Liver (tissue), 9 donors: ENCODE results near the gene SPATA22. TPM values are rescaled to one million over a fixed set of nuclear protein-coding genes. Genes with fewer than 3 reads are reported as not detected.

ENCODE experiments used
- DNase-seq: peaks from one replicate; pipeline ENCODE4 v3.0.0-alpha.2; 2017; ENCODE audit warnings: low spot score
- H3K27ac ChIP-seq, 2 donors: one replicate each; pipeline ENCODE4 v1.7.0; 2013; ENCODE audit warnings: inconsistent platforms in 2 of 2, low read length in 2 of 2, control low read depth in 1 of 2, low read depth in 1 of 2, mild to moderate bottlenecking in 1 of 2
- H3K27me3 ChIP-seq, 4 donors: one replicate each; pipeline versions ENCODE4 v1.6.1 to v1.7.0; 2013; ENCODE audit warnings: low read length in 3 of 4, inconsistent platforms in 1 of 4, mild to moderate bottlenecking in 1 of 4, moderate library complexity in 1 of 4; ENCODE audit not compliant: control insufficient read depth in 4 of 4, insufficient read depth in 4 of 4
- H3K36me3 ChIP-seq, 4 donors: one replicate each; pipeline versions ENCODE4 v1.6.1 to v1.7.0; 2013; ENCODE audit warnings: low read length in 3 of 4, mild to moderate bottlenecking in 3 of 4, low read depth in 1 of 4, moderate library complexity in 1 of 4; ENCODE audit not compliant: control insufficient read depth in 4 of 4, insufficient read depth in 3 of 4
- H3K4me1 ChIP-seq, 4 donors: one replicate each; pipeline versions ENCODE4 v1.6.1 to v1.7.0; 2013; ENCODE audit warnings: low read length in 3 of 4, mild to moderate bottlenecking in 3 of 4, moderate library complexity in 1 of 4; ENCODE audit not compliant: control insufficient read depth in 4 of 4, insufficient read depth in 4 of 4
- H3K4me3 ChIP-seq, 3 donors: one replicate each; pipeline versions ENCODE4 v1.6.1 to v1.7.0; 2013; ENCODE audit warnings: low read length in 3 of 3, control low read depth in 1 of 3, low read depth in 1 of 3, mild to moderate bottlenecking in 1 of 3
- H3K9ac ChIP-seq, 2 donors: one replicate each; pipeline ENCODE4 v1.7.0; 2013; ENCODE audit warnings: low read length in 2 of 2, mild to moderate bottlenecking in 2 of 2, moderate library complexity in 2 of 2, control low read depth in 1 of 2, low read depth in 1 of 2
- H3K9me3 ChIP-seq, 4 donors: one replicate each; pipeline versions ENCODE4 v1.6.1 to v1.7.0; 2013; ENCODE audit warnings: low read length in 3 of 4; ENCODE audit not compliant: control insufficient read depth in 4 of 4
- EGR1 ChIP-seq, 2 donors: IDR thresholded peaks; 2 replicates each; pipeline ENCODE4 v1.6.1; 2016 to 2018; ENCODE audit warnings: antibody characterized with exemption in 2 of 2, low read depth in 2 of 2
- FOXA1 ChIP-seq: IDR thresholded peaks from 2 replicates; pipeline ENCODE4 v1.6.1; 2016; ENCODE audit warnings: antibody characterized with exemption
- GABPA ChIP-seq, 2 donors: IDR thresholded peaks in 1 of 2; conservative IDR thresholded peaks in 1 of 2; 2 replicates each; pipeline ENCODE4 v1.6.1; 2016; ENCODE audit warnings: antibody characterized with exemption in 2 of 2, mild to moderate bottlenecking in 1 of 2, moderate library complexity in 1 of 2
- HNF4A ChIP-seq, 2 donors: conservative IDR thresholded peaks; 2 replicates each; pipeline ENCODE4 v1.6.1; 2016; ENCODE audit warnings: antibody characterized with exemption in 2 of 2, mild to moderate bottlenecking in 2 of 2
- JUND ChIP-seq, 2 donors: IDR thresholded peaks; 2 replicates each; pipeline ENCODE4 v1.6.1; 2016; ENCODE audit warnings: antibody characterized with exemption in 2 of 2
- NR2F2 ChIP-seq: IDR thresholded peaks from 2 replicates; pipeline ENCODE4 v1.6.1; 2016; ENCODE audit warnings: antibody characterized with exemption
- RAD21 ChIP-seq, 2 donors: IDR thresholded peaks; 2 replicates each; pipeline ENCODE4 v1.6.1; 2016; ENCODE audit warnings: antibody characterized with exemption in 2 of 2, mild to moderate bottlenecking in 2 of 2
- RXRA ChIP-seq, 2 donors: IDR thresholded peaks; 2 replicates each; pipeline ENCODE4 v1.6.1; 2017 to 2018; ENCODE audit warnings: antibody characterized with exemption in 2 of 2, mild to moderate bottlenecking in 1 of 2
- TAF1 ChIP-seq: conservative IDR thresholded peaks from 2 replicates; pipeline ENCODE4 v1.6.1; 2016; ENCODE audit warnings: antibody characterized with exemption, mild to moderate bottlenecking
- YY1 ChIP-seq: IDR thresholded peaks from 2 replicates; pipeline ENCODE4 v1.6.1; 2016; ENCODE audit warnings: antibody characterized with exemption, mild to moderate bottlenecking
- ZBTB33 ChIP-seq: IDR thresholded peaks from 2 replicates; pipeline ENCODE4 v1.6.1; 2016; ENCODE audit warnings: antibody characterized with exemption
- WGBS: extraction: QIAGEN DNeasy Blood & Tissue Kit; methylation state at CpG from one replicate; pipeline ENCODE4 v1.1.7; 2013; 5-methylcytosine and 5-hydroxymethylcytosine counted together
- polyA plus RNA-seq, 2 donors: library from polyadenylated mRNA; stranded (reverse) in 1 of 2; unstranded in 1 of 2; fragments of 200-250 nt in 1 of 2; fragments of >200 nt in 1 of 2; fragmentation: Nextera tagmentation in 1 of 2; extraction: Ambion mirVana in 1 of 2; gene quantifications; one replicate each; pipeline versions ENCODE4 v1.2.1 to v1.2.3, GENCODE V29; 2013 to 2015
- total RNA-seq, 2 donors: library from RNA; depleted of rRNA; stranded (reverse); fragments of >200 nt; gene quantifications; one replicate each; pipeline ENCODE4 v1.2.3, GENCODE V29; 2014
- TF ChIP-seq, protein P1 (sequence below): IDR thresholded peaks from 2 replicates; pipeline ENCODE4 v1.6.1; 2016; ENCODE audit warnings: antibody characterized with exemption
- TF ChIP-seq, protein P2 (sequence below): IDR thresholded peaks from 2 replicates; pipeline ENCODE4 v1.6.1; 2016; ENCODE audit warnings: antibody characterized with exemption
- TF ChIP-seq, protein P3 (sequence below): IDR thresholded peaks from 2 replicates; pipeline ENCODE4 v1.6.1; 2016; ENCODE audit warnings: antibody characterized with exemption, mild to moderate bottlenecking
- donor health status: healthy.
- donor health status: healthy.
- donor health status: healthy.
- donor health status: healthy.
- donor health status: healthy.

Gene SPATA22
- total and polyA plus RNA-seq, 4 donors = 0.19 to 0.89 (median 0.42) TPM; not detected in 1

DNA sequence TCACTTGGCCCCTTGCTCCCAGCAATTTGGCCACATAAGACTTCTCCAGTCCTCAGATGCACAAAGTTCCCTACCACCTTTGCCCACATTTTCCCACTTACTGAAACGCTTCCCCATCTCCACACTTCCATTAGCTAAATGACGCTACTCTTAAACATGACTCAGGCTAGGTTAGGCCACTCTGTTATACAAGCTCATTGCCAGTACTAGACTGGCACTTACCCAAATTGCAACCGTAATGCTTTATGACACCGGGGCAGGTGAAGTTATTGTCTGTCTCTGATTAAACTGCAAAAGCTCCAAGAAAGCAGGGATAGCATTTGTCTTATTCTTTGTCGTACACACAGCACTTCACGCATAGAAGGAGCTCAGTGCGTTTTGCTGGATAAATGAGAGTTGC is 33.4 kb upstream of the SPATA22 start:
- Histone ChIP-seq H3K4me1 (peaks cover 0 to 5% (median 0%) of the 10 kb centered on the region in 4 donors), H3K9me3 (no peaks in the 10 kb centered on the region), H3K27me3 (no peaks in the 10 kb centered on the region), H3K27ac (no peak overlapping the region), H3K4me3 (no peak overlapping the region), H3K9ac (no peak overlapping the region), H3K36me3 (no peaks in the 10 kb centered on the region)
- TF ChIP-seq, protein P1, sequence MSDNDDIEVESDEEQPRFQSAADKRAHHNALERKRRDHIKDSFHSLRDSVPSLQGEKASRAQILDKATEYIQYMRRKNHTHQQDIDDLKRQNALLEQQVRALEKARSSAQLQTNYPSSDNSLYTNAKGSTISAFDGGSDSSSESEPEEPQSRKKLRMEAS = no peak
- no peak for TF ChIP-seq TAF1
- no peak for DNase-seq
- WGBS = 88% methylated on average over 7 of the region's 7 CpGs

DNA sequence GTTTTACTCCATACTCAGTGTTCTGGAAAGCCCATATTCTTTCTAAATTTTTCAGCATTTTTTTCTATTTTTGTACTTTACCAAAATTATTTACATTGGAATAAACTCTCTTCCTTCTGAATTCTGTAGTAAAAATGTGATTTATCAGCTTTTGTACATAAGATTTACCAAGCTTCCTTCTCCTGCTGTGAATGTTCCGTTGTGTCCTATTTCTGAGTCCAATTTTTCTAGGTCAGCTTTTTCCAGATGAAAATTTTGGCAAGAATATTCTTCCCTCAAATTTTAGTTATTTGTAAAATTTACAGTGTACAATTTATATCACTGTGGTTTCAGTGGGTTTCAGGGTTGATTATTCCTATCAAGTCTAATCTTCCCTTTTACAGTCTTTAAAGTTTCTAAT is 31.7 kb upstream of the SPATA22 start:
- no peak overlapping the region for H3K9ac ChIP-seq
- WGBS = 70% methylated on average over 1 of the region's 1 CpG
- no peaks in the 10 kb centered on the region for H3K9me3 ChIP-seq
- H3K4me3 ChIP-seq = no peak overlapping the region
- no peaks in the 10 kb centered on the region for H3K27me3 ChIP-seq
- no peaks in the 10 kb centered on the region for H3K36me3 ChIP-seq
- H3K4me1 ChIP-seq = peaks cover 0 to 5% (median 0%) of the 10 kb centered on the region in 4 donors
- H3K27ac ChIP-seq = no peak overlapping the region
- no peak for DNase-seq
- TF ChIP-seq RAD21 (IDR thresholded peaks at IDR 0.05) (no peak), JUND (IDR thresholded peaks at IDR 0.05) (no peak), TAF1 (no peak), HNF4A (conservative IDR thresholded peaks at IDR 0.05) (no peak), RXRA (IDR thresholded peaks at IDR 0.05) (no peak), EGR1 (IDR thresholded peaks at IDR 0.05; ENCODE audit: low read depth in 2 of 2) (no peak), YY1 (no peak), GABPA (IDR thresholded peaks at IDR 0.05 in 1 of 2, conservative IDR thresholded peaks at IDR 0.05 in 1 of 2) (no peak)
- TF ChIP-seq, protein P2, sequence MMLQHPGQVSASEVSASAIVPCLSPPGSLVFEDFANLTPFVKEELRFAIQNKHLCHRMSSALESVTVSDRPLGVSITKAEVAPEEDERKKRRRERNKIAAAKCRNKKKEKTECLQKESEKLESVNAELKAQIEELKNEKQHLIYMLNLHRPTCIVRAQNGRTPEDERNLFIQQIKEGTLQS = no peak
- TF ChIP-seq, protein P1 = no peak
- TF ChIP-seq, protein P3, sequence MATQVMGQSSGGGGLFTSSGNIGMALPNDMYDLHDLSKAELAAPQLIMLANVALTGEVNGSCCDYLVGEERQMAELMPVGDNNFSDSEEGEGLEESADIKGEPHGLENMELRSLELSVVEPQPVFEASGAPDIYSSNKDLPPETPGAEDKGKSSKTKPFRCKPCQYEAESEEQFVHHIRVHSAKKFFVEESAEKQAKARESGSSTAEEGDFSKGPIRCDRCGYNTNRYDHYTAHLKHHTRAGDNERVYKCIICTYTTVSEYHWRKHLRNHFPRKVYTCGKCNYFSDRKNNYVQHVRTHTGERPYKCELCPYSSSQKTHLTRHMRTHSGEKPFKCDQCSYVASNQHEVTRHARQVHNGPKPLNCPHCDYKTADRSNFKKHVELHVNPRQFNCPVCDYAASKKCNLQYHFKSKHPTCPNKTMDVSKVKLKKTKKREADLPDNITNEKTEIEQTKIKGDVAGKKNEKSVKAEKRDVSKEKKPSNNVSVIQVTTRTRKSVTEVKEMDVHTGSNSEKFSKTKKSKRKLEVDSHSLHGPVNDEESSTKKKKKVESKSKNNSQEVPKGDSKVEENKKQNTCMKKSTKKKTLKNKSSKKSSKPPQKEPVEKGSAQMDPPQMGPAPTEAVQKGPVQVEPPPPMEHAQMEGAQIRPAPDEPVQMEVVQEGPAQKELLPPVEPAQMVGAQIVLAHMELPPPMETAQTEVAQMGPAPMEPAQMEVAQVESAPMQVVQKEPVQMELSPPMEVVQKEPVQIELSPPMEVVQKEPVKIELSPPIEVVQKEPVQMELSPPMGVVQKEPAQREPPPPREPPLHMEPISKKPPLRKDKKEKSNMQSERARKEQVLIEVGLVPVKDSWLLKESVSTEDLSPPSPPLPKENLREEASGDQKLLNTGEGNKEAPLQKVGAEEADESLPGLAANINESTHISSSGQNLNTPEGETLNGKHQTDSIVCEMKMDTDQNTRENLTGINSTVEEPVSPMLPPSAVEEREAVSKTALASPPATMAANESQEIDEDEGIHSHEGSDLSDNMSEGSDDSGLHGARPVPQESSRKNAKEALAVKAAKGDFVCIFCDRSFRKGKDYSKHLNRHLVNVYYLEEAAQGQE = no peak

- Histone ChIP-seq H3K4me1 (peaks cover 0 to 5% (median 0%) of the 10 kb centered on the region in 4 donors), H3K4me3 (no peak overlapping the region), H3K36me3 (no peaks in the 10 kb centered on the region), H3K27me3 (no peaks in the 10 kb centered on the region), H3K27ac (no peak overlapping the region), H3K9ac (no peak overlapping the region), H3K9me3 (no peaks in the 10 kb centered on the region)
- WGBS = 75% methylated on average over 5 of the region's 5 CpGs
- no peak for DNase-seq
- TF ChIP-seq RXRA (IDR thresholded peaks at IDR 0.05) (no peak), EGR1 (IDR thresholded peaks at IDR 0.05; ENCODE audit: low read depth in 2 of 2) (no peak), RAD21 (IDR thresholded peaks at IDR 0.05) (no peak), JUND (IDR thresholded peaks at IDR 0.05) (no peak), FOXA1 (no peak), TAF1 (no peak), NR2F2 (no peak), YY1 (no peak), HNF4A (conservative IDR thresholded peaks at IDR 0.05) (no peak), ZBTB33 (no peak), GABPA (IDR thresholded peaks at IDR 0.05 in 1 of 2, conservative IDR thresholded peaks at IDR 0.05 in 1 of 2) (no peak)
- TF ChIP-seq, protein P2 = no peak
- TF ChIP-seq, protein P1 = no peak
Measured at GRCh38 chr17:3502466-3502865, 30.8 kb upstream of the SPATA22 start.
